Adrenal gland (tissue), 5 donors: ENCODE data around the gene CENPP.

Experiments used
- CTCF ChIP-seq, 6 experiments: fragments of 450-650 bp in 4 of 6; fragments of 200-600 bp in 2 of 6; sonication (generic) in 1 of 6; IDR thresholded peaks; 1 replicate in 5 of 6; 2 replicates in 1 of 6; pipeline versions ENCODE4 v1.5.1 to v1.8.0; 2016 to 2021; ENCODE audit warnings: antibody characterized with exemption in 6 of 6, mild to moderate bottlenecking in 2 of 6, moderate library complexity in 1 of 6
- POLR2A ChIP-seq, 2 donors: fragments of 450-650 bp; IDR thresholded peaks; one replicate each; pipeline ENCODE4 v1.6.1; 2017; ENCODE audit warnings: antibody characterized with exemption in 2 of 2, mild to moderate bottlenecking in 2 of 2, moderate library complexity in 1 of 2
- donor health status: DM: no; HTN: no; CAD: no.

GRCh38 chr9:92359394-92359995 lies 33.7 kb downstream of the CENPP start:
- TF ChIP-seq CTCF (IDR thresholded peaks at IDR 0.05) (no peak), POLR2A (IDR thresholded peaks at IDR 0.05) (no peak)
